Measurements from ENCODE around the gene SENP6.
"Not testable (repeated sequence)": the region's sequence is repeated elsewhere in the genome, so short reads cannot be mapped to it uniquely, and the experiment has no call there.

SENP6 gene

DNA sequence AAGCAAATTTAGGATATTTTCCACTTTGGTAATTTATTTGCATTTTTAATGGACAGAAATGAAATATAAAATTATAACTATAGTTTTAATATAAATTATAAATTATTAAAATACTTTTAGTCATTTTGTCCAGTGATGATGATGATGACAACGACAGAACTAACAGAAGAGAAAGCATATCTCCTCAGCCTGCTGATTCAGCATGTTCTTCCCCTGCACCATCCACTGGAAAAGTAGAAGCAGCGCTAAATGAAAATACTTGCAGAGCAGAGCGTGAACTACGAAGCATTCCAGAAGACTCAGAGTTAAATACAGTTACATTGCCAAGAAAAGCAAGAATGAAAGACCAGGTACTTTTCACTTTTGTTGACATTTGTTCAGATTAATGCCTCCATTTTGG is 64.9 kb downstream of the SENP6 start:
- no peak for DNase-seq (ENCODE audit: low read depth)

DNA sequence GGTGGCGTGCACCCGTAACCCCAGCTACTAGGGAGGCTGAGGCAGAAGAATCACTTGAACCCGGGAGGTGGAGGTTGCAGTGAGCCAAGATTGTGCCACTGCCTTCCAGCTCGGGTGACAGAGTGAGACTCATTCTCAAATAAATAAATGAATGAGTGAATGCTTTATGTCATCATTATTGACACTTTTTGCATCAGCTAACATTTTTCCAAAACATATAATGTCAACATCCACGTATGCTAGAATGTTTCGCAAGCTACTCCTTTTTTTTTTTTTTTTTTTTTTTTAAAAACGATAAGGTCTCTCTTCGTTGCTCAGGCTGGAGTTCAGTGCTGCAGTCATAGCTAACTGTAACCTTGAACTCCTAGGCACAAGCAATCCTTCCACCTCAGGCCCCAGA is 72.2 kb downstream of the SENP6 start:
- no peak for DNase-seq (ENCODE audit: low read depth)

DNA sequence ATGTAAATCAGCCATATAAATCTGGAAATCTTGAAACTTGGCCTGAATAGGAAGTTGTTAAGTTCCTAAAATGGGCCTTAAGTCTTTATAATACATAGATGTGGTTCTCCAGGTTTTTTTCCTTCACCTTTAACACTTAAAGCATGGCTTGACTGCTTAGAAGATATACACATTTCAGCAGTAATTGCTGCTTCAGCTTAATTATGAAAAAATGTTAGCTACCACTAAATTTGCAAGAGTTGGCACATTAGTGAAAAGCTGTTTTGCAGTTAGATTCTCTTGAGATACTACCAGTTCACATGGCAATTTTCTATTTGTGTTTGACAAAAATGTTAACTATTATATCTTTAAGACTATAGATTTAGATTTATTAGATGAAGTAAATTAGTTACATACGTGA is 74.7 kb downstream of the SENP6 start:
- no peak for DNase-seq (ENCODE audit: low read depth)

DNA sequence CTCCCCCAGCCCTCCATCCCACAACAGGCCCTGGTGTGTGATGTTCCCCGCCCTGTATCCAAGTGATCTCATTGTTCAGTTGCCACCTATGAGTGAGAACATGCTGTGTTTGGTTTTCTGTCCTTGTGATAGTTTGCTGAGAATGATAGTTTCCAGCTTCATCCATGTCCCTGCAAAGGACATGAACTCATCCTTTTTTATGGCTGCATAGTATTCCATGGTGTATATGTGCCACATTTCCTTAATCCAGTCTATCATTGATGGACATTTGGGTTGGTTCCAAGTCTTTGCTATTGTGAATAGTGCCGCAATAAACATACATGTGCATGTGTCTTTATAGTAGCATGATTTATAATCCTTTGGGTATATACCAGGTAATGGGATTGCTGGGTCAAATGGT is 80.9 kb downstream of the SENP6 start:
- not testable (repeated sequence) for DNase-seq (ENCODE audit: low read depth)

DNA sequence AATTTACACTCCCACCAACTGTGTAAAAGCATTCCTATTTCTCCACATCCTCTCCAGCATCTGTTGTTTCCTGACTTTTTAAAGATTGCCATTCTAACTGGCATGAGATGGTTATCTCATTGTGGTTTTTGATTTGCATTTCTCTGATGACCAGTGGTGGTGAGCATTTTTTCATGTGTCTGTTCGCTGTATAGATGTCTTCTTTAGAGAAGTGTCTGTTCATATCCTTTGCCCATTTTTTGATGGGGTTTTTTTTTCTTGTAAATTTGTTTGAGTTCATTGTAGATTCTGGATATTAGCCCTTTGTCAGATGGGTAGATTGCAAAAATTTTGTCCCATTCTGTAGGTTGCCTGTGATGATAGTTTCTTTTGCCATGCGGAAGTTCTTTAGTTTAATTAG is 81.3 kb downstream of the SENP6 start:
- not testable (repeated sequence) for DNase-seq (ENCODE audit: low read depth)

DNA sequence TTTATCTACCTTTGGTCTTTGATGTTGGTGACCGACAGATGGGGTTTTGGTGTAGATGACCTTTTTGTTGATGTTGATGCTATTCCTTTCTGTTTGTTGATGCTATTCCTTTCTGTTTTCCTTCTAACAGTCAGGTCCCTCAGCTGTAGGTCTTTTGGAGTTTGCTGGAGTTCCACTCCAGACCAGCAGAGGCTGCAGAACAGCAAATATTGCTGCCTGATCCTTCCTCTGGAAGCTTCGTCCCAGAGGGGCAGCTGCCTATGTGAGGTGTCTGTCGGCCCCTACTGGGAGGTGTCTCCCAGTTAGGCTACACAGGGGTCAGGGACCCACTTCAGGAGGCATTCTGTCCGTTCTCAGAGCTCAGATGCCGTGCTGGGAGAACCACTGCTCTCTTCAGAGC is 85.9 kb downstream of the SENP6 start:
- not testable (repeated sequence) for DNase-seq (ENCODE audit: low read depth)

DNA sequence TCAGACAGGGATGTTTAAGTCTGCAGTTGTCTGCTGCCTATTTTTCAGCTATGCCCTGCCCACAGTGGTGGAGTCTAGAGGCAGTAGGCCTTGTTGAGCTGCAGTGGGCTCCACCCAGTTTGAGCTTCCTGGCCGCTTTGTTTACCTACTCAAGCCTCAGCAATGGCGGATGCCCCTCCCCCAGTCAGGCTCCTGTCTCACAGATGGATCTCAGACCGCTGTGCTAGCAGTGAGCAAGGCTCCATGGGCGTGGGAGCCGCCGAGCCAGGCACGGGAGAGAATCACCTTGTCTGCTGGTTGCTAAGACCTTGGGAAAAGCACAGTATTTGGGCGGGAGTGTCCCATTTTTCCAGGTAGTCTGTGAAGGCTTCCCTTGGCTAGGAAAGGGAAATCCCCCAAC is 86.3 kb downstream of the SENP6 start:
- not testable (repeated sequence) for DNase-seq (ENCODE audit: low read depth)

DNA sequence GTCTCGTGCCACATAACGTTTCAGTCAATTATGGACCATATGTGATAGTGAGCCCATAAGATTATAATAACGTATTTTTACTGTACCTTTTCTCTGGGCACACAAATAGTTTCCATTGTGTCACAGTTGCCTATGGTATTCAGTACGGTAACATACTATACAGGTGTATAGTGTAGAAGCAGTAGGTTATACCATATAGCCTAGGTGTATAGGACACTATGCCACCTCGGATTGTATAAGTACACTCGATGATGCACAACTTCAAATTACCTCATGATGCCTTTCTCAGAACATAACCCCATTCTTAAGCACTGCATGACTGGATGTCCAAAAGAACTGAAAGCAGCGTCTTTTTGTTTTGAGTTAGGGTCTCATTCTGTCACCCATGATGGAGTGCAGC is 87.9 kb downstream of the SENP6 start:
- no peak for DNase-seq (ENCODE audit: low read depth)

DNA sequence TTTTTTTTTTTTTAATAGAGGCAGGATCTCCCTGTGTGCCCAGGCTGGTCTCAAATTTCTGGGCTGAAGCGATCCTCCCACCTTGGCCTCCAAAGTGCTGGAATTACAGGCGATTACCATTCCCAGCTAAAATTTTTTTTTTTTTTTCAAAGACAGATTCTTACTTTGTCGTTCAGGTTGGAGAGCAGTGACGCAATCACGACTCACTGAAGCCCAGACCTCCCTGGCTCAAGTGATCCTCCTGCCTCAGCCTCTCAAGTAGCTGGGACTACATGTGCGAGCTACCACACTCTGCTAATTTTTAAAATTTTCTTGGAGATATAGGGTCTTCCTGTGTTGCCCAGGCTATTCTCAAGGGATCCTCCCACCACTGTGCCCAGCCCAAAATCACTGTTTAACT is 89.3 kb downstream of the SENP6 start:
- DNase-seq (ENCODE audit: low read depth), result no peak

DNA sequence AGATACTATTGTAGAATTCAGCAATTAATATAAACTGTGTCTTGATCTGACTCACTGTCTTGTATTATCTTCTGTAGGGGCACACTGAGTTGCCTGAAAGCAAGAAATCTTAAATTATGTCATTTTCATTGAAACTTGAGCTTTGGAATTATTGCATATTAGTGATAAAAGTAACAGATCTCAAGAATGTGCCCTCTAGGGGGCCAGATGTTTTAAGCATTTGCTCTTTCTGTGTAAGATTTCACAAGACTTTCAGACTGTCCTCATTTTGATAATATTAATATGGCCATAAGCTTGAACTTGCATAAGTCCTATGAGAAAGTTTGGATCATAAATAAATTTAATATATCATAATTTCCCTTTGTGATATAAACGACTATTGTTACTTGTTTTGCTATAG is 91.9 kb downstream of the SENP6 start:
- no peak for DNase-seq (ENCODE audit: low read depth)

DNA sequence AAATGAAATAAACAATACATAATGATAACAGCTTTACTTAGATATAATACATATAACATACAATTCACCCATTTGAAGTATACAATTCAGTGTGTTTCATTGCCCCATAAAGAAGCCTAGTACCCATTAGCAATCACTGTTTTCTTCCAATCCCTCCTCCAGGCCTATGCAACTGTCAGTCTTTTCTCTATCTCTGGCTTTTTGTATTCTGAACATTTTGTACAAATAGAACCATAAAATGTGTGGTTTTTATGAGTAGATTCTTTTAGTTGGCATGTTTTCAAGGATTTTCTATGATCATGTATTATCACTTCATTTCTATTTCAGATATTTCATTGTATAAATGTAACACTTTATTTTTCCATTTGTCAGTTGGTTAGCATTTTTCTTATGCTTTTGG is 92.7 kb downstream of the SENP6 start:
- DNase-seq (ENCODE audit: low read depth), result no peak

DNA sequence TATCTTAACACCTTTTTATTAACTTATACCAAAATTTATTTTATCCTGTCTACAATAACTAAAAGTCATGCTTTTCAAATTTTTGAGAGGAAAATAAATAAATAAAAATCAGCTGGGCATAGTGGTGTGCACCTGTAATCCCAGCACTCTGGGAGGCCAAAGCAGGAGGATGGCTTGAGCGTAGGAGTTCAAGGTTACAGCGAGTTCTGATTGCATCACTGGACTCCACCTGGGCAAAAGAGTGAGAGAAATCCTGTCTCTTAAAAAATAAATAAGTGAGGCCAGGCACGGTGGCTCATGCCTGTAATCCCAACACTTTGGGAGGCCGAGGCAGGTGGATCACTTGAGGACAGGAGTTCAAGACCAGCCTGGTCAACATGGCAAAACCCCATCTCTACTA is 106.7 kb downstream of the SENP6 start:
- not testable (repeated sequence) for DNase-seq (ENCODE audit: low read depth)

DNA sequence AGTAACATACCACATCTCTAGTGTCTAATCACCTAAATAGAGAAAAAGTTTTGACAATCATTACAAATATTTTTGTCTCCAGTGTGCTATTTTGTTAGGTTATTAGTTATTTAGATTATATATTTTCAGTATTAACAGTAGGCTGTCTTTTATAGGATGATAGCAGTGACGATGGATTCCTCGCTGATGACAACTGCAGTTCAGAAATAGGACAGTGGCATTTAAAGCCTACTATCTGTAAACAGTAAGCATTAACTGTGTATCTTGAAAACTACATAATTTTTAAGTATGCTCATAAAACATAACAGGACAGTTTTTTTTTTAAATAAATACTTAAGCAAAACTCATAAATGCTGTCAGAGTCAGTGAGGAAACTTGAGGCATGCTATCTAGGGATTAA is 109.5 kb downstream of the SENP6 start:
- DNase-seq (ENCODE audit: low read depth), result no peak

DNA sequence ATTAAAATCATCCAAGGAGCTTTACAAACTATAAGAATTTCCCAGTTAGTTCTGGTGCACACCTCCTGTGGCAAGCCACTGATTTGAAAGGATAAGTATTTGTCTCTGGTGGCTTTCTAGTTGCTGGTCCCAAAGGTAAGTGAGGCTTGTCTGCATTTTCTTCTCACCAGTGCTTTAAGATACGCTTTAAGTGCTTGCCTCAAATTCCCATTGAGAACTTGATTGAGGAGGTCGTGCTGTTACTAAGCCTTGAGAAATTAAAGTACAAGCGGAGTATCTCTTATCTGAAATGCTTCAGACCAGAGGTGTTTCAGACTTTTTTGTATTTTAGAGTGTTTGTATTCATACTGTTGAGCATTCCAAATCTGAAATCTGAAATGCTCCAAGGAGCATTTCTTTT is 117.5 kb downstream of the SENP6 start:
- DNase-seq (ENCODE audit: low read depth), result no peak

DNA sequence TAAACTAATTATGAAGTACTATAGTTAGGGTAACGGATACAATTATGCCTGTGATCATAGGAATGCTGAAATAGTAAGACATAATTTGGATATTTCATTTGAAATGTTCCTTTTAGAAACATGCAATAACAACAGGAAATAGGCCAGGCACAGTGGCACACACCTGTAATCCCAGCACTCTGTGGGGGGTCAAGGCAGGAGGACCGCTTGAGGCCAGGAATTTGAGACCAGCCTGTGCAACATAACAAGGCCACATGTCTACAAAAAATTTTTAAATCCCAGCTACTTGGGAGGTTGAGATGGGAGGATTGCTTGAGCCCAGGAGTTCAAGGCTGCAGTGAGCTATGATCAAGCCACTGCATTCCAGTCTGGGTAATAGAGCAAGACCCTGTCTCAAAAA is 121.7 kb downstream of the SENP6 start:
- no peak for DNase-seq (ENCODE audit: low read depth)

DNA sequence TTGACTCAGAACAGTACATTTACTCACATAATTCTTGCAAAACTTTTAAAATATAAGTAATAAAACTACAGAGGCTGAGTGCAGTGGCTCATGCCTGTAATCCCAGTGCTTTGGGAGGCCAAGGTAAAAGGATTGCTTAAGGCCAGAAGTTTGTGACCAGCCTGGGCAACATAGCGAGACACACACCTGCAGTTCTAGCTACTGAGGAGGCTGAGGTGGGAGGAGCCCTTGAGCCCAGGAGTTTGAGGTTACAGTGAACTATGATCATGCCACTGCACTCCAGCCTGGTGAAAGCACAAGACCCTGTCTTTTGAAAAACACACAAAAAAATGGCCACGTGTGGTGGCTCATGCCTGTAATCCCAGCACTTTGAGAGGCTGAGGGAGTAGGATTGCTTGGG is 125.5 kb downstream of the SENP6 start:
- no peak for DNase-seq (ENCODE audit: low read depth)

DNA sequence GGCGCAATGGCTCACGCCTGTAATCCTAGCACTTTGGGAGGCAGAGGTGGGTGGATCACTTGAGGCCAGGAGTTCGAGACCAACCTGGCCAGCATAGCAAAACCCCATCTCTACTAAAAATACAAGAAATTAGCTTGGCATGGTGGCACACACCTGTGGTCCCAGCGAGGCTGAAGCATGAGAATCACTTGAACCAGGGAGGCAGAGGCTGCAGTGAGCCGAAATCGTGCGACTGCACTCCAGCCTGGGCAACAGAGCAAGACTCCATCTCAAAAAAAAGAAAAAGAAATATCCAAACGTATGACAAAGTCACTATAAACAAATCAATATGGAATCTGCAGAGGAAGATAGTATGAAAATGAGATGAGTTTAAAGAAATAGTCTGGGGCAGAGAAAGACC is 129.3 kb downstream of the SENP6 start:
- not testable (repeated sequence) for DNase-seq (ENCODE audit: low read depth)

DNA sequence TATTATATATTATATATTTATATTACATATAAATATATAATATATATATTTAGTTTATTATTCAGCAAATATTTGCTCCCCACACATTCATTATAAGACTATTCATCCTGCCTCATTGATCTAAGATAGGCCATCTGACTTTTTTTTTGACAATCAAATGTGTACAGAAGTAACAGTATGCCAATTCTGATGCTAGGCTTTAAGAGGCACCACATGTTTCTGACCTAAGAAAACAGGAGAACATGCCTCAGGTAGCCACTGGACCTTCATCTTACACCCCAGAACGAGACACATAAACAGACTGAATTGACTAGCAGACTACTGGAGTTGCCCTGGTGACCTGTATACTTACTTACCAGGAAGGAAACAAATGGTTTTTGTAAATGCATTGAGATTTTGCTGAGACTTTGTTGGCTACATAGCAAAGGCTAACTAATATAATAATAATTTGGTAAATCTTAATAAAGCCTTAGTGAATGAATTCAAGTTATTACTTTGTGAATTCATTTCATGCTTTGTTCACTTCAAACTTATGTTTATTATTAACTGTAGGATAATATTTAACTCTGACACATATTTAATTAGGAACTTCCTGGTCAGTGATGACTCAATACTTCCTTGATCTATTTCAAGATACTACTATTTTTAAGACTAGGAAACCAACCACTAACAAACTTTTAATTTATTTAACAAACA is 134.0 kb downstream of the SENP6 start:
- no peak for DNase-seq (ENCODE audit: low read depth)

DNA sequence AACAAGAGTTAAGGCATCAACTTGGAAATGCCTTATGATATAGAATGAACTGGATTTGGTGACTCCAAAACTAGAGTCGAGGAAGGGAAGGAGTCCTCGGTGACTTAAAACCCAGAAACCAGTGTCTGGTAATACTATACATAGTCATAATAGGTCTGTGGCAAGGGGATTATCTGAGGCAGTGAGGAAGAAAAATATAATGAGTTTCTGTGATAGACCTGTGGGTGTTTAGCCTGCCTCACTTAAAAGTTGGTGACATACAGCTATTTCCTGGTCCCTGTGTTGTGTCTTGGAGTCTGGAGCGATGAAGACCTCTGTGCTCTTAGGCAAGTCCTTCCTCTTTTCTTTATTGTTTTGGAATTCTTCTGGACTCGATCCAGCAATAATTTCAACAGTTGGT is 142.3 kb downstream of the SENP6 start:
- no peak for DNase-seq (ENCODE audit: low read depth)

DNA sequence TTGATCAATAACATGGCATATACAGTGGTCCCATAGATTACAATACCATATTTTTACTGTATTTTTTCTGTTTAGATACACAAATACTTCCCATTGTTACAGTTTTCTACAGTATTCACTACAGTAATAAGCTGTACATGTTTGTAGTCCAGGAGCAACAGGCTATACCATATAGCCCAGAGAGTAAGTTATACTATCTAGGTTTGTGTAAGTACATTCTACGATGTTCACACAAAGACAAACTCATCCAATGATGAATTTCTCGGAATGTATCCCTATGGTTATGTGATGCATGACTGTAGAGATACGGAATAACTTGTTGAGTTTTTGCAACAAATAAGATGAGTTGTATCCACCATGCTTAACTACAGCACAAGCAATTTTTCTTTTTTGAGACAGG is 143.7 kb downstream of the SENP6 start:
- no peak for DNase-seq (ENCODE audit: low read depth)

DNA sequence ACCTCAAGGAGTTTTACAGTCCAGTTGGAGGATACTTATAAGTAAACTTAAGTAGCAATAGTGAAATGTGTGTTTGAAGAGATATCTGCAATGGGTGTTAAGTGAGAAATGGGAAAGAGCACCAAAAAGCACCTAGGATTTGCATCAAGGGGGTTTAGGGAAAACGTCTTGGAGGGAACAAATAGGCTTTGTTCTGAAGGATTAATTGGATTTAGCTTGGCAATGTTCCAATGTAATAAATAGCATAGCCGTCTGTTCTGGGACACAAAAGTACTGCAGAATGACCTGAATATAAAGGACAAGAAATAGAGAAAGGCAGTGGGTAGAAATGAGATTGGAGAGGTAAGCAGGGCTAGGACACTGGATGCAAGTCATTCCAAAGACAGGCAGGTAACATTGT is 144.5 kb downstream of the SENP6 start:
- no peak for DNase-seq (ENCODE audit: low read depth)

DNA sequence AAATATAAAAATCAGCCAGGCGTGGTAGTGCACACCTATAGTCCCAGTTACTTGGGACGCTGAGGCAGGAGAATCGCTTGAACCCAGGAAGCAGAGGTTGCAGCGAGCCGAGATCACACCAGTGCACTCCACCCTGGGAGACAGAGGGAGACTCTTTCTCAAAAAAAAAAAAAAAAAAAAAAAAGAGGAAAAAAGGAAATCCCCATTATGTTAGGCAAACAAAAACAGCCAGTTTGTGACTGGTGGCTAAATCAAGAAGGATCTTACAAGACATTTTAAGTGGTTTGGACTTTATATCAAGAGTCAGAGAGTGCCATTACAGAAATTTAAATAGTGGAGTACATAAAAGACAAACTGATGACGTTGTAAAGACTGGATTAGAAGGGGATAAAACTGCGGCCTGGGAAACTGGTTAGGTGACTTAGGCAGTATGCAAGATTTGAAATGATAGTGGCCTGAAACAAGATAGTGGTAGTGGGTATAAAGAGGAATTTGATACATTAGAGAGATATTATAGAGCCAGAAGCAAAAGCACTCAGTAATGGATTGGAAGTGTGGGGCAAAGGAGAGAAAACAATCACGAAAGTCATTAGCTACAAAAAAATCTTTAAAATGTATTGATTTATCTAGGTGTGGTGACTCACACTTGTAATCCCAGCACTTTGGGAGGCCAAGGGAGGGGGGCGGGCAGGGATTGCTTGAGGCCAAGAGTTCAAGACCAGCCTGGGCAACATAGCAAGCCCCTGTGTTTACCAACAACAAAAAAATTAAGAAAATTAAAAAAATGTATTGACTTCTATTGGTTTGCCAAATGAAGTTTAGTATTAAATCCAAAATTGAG is 145.7 kb downstream of the SENP6 start:
- no peak for DNase-seq (ENCODE audit: low read depth)

DNA sequence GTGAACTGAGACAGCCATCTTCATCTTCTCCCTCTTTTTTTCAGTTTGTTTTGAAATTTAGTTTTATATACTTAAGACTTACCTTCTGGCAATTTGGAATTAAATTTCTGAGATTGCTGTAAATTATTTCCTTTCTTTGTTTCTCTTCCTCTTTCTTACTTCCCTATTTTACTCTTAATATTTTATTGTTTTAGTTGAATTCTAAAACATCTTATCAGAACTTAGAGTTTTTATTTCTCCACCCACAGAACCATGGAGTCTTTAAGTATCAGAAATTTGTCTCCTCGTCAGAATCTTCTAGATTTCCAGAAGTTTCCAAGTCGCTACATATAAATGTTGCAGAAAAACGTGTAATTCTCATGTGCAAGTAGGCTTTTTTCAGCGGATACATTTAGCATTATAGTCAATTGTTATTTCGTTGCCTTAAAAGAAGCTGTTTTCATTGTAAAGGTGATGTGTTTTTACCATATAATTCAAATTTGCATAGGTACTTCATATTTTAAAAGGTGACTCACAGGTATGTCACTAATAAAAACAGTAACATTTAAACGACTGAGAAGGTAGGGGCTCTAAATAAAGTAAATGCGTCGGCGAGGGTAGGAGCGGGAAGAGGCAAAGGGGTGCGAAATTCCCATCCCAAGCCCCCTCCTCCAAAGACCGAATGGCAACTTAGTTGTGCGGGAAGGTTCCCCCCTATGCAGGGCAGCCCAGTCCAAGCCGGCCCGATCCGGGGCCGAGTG is 146.5 kb downstream of the SENP6 start:
- no peak for DNase-seq (ENCODE audit: low read depth)

Data from activated T-cell treated with anti-CD3 and anti-CD28 coated beads for 24 hours (primary cell).